D341Med (cell line): ENCODE measurements around the gene ABCC5.

Experiments used
- DNase-seq: peaks from one replicate; pipeline ENCODE4 v3.0.0; 2012; ENCODE audit warnings: low spot score

ABCC5 gene

GRCh38 chr3:183975981-183976662 lies 41.6 kb downstream of the ABCC5 start:
- no peak for DNase-seq

GRCh38 chr3:183968666-183969245 lies 48.9 kb downstream of the ABCC5 start:
- DNase-seq, result no peak

- no peak for DNase-seq
These were observed 50.0 kb downstream of the ABCC5 start for GRCh38 chr3:183967693-183968092.

- no peak for DNase-seq
These were observed 51.3 kb downstream of the ABCC5 start for GRCh38 chr3:183966361-183966791.

- DNase-seq, result no peak
These were observed 54.9 kb downstream of the ABCC5 start for GRCh38 chr3:183962807-183963206.

GRCh38 chr3:183959214-183959613 lies 58.5 kb downstream of the ABCC5 start:
- DNase-seq, result no peak

- DNase-seq, result no peak
These were observed 58.9 kb downstream of the ABCC5 start for GRCh38 chr3:183958775-183959174.

GRCh38 chr3:183958226-183958625 lies 59.5 kb downstream of the ABCC5 start:
- DNase-seq, result no peak

- no peak for DNase-seq
These were observed 62.8 kb downstream of the ABCC5 start for GRCh38 chr3:183954875-183955274.

GRCh38 chr3:183953471-183954070 lies 64.1 kb downstream of the ABCC5 start:
- DNase-seq, result no peak

GRCh38 chr3:183951459-183951858 lies 66.2 kb downstream of the ABCC5 start:
- no peak for DNase-seq

- DNase-seq, result no peak
These were observed 68.0 kb downstream of the ABCC5 start for GRCh38 chr3:183949690-183950089.

GRCh38 chr3:183946037-183946436 lies 71.6 kb downstream of the ABCC5 start:
- DNase-seq, result no peak

- DNase-seq, result no peak
These were observed 72.9 kb downstream of the ABCC5 start for GRCh38 chr3:183944775-183945174.

- DNase-seq, result no peak
These were observed 73.9 kb downstream of the ABCC5 start for GRCh38 chr3:183943739-183944138.

GRCh38 chr3:183941216-183941615 lies 76.5 kb downstream of the ABCC5 start:
- no peak for DNase-seq

- DNase-seq, result no peak
These were observed 79.9 kb downstream of the ABCC5 start for GRCh38 chr3:183937601-183938286.

- no peak for DNase-seq
These were observed 84.5 kb downstream of the ABCC5 start for GRCh38 chr3:183933160-183933559.

- no peak for DNase-seq
These were observed 85.8 kb downstream of the ABCC5 start for GRCh38 chr3:183931881-183932280.

GRCh38 chr3:183930086-183930485 lies 87.6 kb downstream of the ABCC5 start:
- DNase-seq, result no peak

GRCh38 chr3:183927059-183927458 lies 90.6 kb downstream of the ABCC5 start:
- no peak for DNase-seq

- no peak for DNase-seq
These were observed 92.7 kb downstream of the ABCC5 start for GRCh38 chr3:183924956-183925355.

- DNase-seq, result no peak
These were observed 93.1 kb downstream of the ABCC5 start for GRCh38 chr3:183924543-183924942.
